GM12892 (cell line): ENCODE results near the gene STAT5A.

Experiments used
- POLR2A ChIP-seq: IDR thresholded peaks from 2 replicates; pipeline ENCODE4 v1.6.1; 2011; ENCODE audit warnings: low read depth, low read length, control low read depth
- TAF1 ChIP-seq: IDR thresholded peaks from 2 replicates; pipeline ENCODE4 v1.6.1; 2011; ENCODE audit warnings: low read depth, mild to moderate bottlenecking, control low read depth, low read length, borderline replicate concordance

- TF ChIP-seq TAF1, result no peak
- TF ChIP-seq POLR2A, result no peak
Observed at GRCh38 chr17:42252597-42253550, 35.4 kb upstream of the STAT5A start.
